Astrocyte (in vitro differentiated cells and primary cell): ENCODE data around the gene KIF5A.

Experiments
- EZH2 ChIP-seq: IDR thresholded peaks from 2 replicates; pipeline ENCODE4 v1.6.1; 2012; ENCODE audit warnings: mild to moderate bottlenecking, low read length, inconsistent platforms; ENCODE audit not compliant: insufficient read depth
- TF ChIP-seq, protein P1 (sequence below): IDR thresholded peaks from 2 replicates; pipeline ENCODE4 v1.5.1; 2011; ENCODE audit warnings: low read depth, mild to moderate bottlenecking, inconsistent platforms, low read length, moderate library complexity; ENCODE audit not compliant: insufficient read depth

DNA sequence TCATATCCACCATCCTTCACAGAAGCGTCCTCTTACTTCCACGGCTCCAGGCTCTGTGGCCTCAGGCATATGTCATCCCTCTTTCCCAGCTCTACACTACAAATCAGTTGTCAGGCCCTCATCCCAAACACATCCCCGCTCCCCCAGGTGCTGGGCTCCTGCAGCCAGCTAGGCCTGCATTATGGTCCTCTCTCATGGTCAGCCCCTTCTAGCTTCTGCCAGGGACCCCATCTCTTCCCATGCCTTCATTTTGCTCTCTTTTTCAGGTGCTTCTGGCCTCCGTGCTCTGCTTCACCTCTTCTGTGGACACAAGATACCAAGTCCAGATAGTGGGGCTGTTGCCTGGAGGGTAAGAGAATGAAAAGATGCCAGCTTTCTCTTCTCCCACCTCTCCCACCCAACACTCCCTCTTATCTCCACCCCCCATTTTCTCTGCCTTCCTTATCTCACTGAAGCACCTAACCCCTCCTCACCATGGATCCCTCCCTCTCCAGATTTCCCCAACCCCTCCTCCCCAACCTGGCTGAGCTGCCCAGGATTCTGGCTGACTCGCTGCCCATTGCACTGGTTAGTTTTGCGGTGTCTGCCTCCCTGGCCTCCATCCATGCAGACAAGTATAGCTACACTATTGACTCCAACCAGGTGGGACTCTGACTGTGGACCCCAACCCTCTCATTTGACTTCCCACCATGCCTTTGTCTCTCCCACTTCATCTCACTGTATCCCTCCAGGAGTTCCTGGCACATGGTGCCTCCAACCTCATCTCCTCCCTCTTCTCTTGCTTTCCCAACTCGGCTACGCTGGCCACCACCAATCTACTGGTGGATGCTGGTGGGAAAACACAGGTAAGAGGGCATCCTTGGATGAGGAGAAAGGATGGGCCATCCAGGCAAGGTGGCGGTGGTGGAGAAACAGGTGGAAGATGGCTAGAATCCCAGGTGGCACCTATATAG lies 72.7 kb downstream of the KIF5A start:
- TF ChIP-seq, protein P1, sequence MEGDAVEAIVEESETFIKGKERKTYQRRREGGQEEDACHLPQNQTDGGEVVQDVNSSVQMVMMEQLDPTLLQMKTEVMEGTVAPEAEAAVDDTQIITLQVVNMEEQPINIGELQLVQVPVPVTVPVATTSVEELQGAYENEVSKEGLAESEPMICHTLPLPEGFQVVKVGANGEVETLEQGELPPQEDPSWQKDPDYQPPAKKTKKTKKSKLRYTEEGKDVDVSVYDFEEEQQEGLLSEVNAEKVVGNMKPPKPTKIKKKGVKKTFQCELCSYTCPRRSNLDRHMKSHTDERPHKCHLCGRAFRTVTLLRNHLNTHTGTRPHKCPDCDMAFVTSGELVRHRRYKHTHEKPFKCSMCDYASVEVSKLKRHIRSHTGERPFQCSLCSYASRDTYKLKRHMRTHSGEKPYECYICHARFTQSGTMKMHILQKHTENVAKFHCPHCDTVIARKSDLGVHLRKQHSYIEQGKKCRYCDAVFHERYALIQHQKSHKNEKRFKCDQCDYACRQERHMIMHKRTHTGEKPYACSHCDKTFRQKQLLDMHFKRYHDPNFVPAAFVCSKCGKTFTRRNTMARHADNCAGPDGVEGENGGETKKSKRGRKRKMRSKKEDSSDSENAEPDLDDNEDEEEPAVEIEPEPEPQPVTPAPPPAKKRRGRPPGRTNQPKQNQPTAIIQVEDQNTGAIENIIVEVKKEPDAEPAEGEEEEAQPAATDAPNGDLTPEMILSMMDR: no peak
- no peak for TF ChIP-seq EZH2
